ENCODE results near the gene MBD2.
A peak's percentile ranks its signal among the peaks of the same experiment; 100 is the strongest.

The MBD2 gene

GRCh38 chr18:54169431-54170403, 54.8 kb downstream of the MBD2 start:
- Histone ChIP-seq H4K91ac (ENCODE audit: low read depth, low read length) (no peak overlapping the region), H3K4me3 (ENCODE audit: low read depth, low read length) (no peak overlapping the region), H3K9me3 (ENCODE audit: insufficient read depth, low read depth, low read length) (no peaks in the 10 kb centered on the region), H2BK12ac (ENCODE audit: low read length) (no peak overlapping the region), H3K79me1 (ENCODE audit: low read length) (no peaks in the 10 kb centered on the region), H2BK5ac (ENCODE audit: low read depth, low read length, poor library complexity) (no peak overlapping the region), H3K23ac (ENCODE audit: low read length) (no peak overlapping the region), H3K9ac (ENCODE audit: low read length) (no peak overlapping the region), H3K4ac (ENCODE audit: low read depth, low read length) (no peak overlapping the region), H3K14ac (ENCODE audit: low read length) (no peak overlapping the region), H3K4me1 (ENCODE audit: control insufficient read depth in 1 of 2, insufficient read depth in 2 of 2, low read length in 2 of 2) (peaks cover 0 to 4% of the 10 kb centered on the region in 2 experiments), H3K4me2 (ENCODE audit: low read length) (no peak overlapping the region), H3K36me3 (ENCODE audit: control insufficient read depth in 1 of 2, insufficient read depth in 2 of 2, low read length in 2 of 2) (peaks cover 0 to 7% of the 10 kb centered on the region in 2 experiments), H3K18ac (ENCODE audit: low read length) (no peak overlapping the region), H4K12ac (ENCODE audit: low read depth, low read length) (no peak overlapping the region), H3K27me3 (ENCODE audit: insufficient read depth, low read length) (no peaks in the 10 kb centered on the region), H2BK120ac (ENCODE audit: insufficient read depth, low read length, poor library complexity) (no peak overlapping the region), H3K27ac (ENCODE audit: low read depth, low read length) (no peak overlapping the region), H2AK5ac (ENCODE audit: low read length) (no peak overlapping the region), H3K79me2 (ENCODE audit: control insufficient read depth, insufficient read depth, low read length, poor library complexity) (no peaks in the 10 kb centered on the region), H2AFZ (ENCODE audit: insufficient read depth, low read length, poor library complexity) (no peak overlapping the region), H4K8ac (ENCODE audit: low read depth, low read length) (no peak overlapping the region)
- no peak for DNase-seq
- no CpG with 5 or more reads among the region's 4 CpGs for WGBS (ENCODE audit: extremely low coverage, insufficient coverage, insufficient read length)

- no peak overlapping the region for H3K4me3 ChIP-seq (ENCODE audit: low read depth, low read length)
- H2BK5ac ChIP-seq (ENCODE audit: low read depth, low read length, poor library complexity) = no peak overlapping the region
- H3K79me1 ChIP-seq (ENCODE audit: low read length) = no peaks in the 10 kb centered on the region
- DNase-seq = no peak
- peaks cover 0 to 2% of the 10 kb centered on the region in 2 experiments for H3K4me1 ChIP-seq (ENCODE audit: control insufficient read depth in 1 of 2, insufficient read depth in 2 of 2, low read length in 2 of 2)
- WGBS (ENCODE audit: extremely low coverage, insufficient coverage, insufficient read length) = no CpG with 5 or more reads among the region's 1 CpG
- no peak overlapping the region for H3K4ac ChIP-seq (ENCODE audit: low read depth, low read length)
- H3K4me2 ChIP-seq (ENCODE audit: low read length) = no peak overlapping the region
- no peak overlapping the region for H4K91ac ChIP-seq (ENCODE audit: low read depth, low read length)
- H3K14ac ChIP-seq (ENCODE audit: low read length) = no peak overlapping the region
- peaks cover 8 to 15% of the 10 kb centered on the region in 2 experiments for H3K36me3 ChIP-seq (ENCODE audit: control insufficient read depth in 1 of 2, insufficient read depth in 2 of 2, low read length in 2 of 2)
- H2AK5ac ChIP-seq (ENCODE audit: low read length) = no peak overlapping the region
- H4K12ac ChIP-seq (ENCODE audit: low read depth, low read length) = no peak overlapping the region
- H2BK120ac ChIP-seq (ENCODE audit: insufficient read depth, low read length, poor library complexity) = no peak overlapping the region
- no peak overlapping the region for H2BK12ac ChIP-seq (ENCODE audit: low read length)
- H3K9ac ChIP-seq (ENCODE audit: low read length) = no peak overlapping the region
- H3K27ac ChIP-seq (ENCODE audit: low read depth, low read length) = no peak overlapping the region
- no peaks in the 10 kb centered on the region for H3K9me3 ChIP-seq (ENCODE audit: insufficient read depth, low read depth, low read length)
- H4K8ac ChIP-seq (ENCODE audit: low read depth, low read length) = no peak overlapping the region
- no peak overlapping the region for H2AFZ ChIP-seq (ENCODE audit: insufficient read depth, low read length, poor library complexity)
- H3K27me3 ChIP-seq (ENCODE audit: insufficient read depth, low read length) = no peaks in the 10 kb centered on the region
- peak overlapping the region; percentile 82 for H3K23ac ChIP-seq (ENCODE audit: low read length)
- H3K79me2 ChIP-seq (ENCODE audit: control insufficient read depth, insufficient read depth, low read length, poor library complexity) = no peaks in the 10 kb centered on the region
- no peak overlapping the region for H3K18ac ChIP-seq (ENCODE audit: low read length)
Observed at GRCh38 chr18:54165450-54165849, 59.0 kb downstream of the MBD2 start.

DNA sequence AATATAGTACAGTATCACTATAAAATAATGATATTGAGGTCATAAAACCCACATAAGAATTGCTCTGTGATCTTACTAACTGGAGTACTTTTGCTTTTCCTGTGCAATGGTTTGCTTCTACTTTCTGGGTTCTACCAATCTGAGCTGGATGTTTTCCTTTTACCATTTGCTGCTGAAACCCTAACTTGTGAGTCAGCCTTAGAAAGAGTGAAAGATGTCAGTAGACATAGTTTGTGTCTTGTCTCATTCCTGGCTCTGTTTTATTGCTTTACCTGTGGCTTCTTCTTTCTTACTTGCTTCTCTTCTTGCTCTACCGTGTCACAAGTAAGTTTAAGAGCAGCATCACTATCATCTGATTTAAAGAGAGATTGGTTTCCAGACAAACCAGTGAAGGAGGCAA, 61.0 kb downstream of the MBD2 start:
- H3K14ac ChIP-seq (ENCODE audit: low read length) = no peak overlapping the region
- no peak overlapping the region for H4K12ac ChIP-seq (ENCODE audit: low read depth, low read length)
- no peak overlapping the region for H2AK5ac ChIP-seq (ENCODE audit: low read length)
- no peak overlapping the region for H2AFZ ChIP-seq (ENCODE audit: insufficient read depth, low read length, poor library complexity)
- no peak overlapping the region for H3K4me3 ChIP-seq (ENCODE audit: low read depth, low read length)
- H2BK5ac ChIP-seq (ENCODE audit: low read depth, low read length, poor library complexity) = no peak overlapping the region
- no peak overlapping the region for H3K23ac ChIP-seq (ENCODE audit: low read length)
- no peaks in the 10 kb centered on the region for H3K27me3 ChIP-seq (ENCODE audit: insufficient read depth, low read length)
- H3K4ac ChIP-seq (ENCODE audit: low read depth, low read length) = no peak overlapping the region
- H3K79me2 ChIP-seq (ENCODE audit: control insufficient read depth, insufficient read depth, low read length, poor library complexity) = no peaks in the 10 kb centered on the region
- no peak overlapping the region for H4K8ac ChIP-seq (ENCODE audit: low read depth, low read length)
- no peak overlapping the region for H3K4me2 ChIP-seq (ENCODE audit: low read length)
- no peak overlapping the region for H2BK120ac ChIP-seq (ENCODE audit: insufficient read depth, low read length, poor library complexity)
- no peak overlapping the region for H3K9ac ChIP-seq (ENCODE audit: low read length)
- H3K4me1 ChIP-seq (ENCODE audit: control insufficient read depth in 1 of 2, insufficient read depth in 2 of 2, low read length in 2 of 2) = peaks cover 6 to 9% of the 10 kb centered on the region in 2 experiments
- peaks cover 5% of the 10 kb centered on the region for H3K79me1 ChIP-seq (ENCODE audit: low read length)
- no peaks in the 10 kb centered on the region for H3K9me3 ChIP-seq (ENCODE audit: insufficient read depth, low read depth, low read length)
- DNase-seq = peak in 1 of 2 donors; percentile 37
- WGBS (ENCODE audit: extremely low coverage, insufficient coverage, insufficient read length) = no CpG with 5 or more reads among the region's 1 CpG
- no peak overlapping the region for H4K91ac ChIP-seq (ENCODE audit: low read depth, low read length)
- H3K36me3 ChIP-seq (ENCODE audit: control insufficient read depth in 1 of 2, insufficient read depth in 2 of 2, low read length in 2 of 2) = peaks cover 11 to 23% of the 10 kb centered on the region in 2 experiments
- no peak overlapping the region for H3K27ac ChIP-seq (ENCODE audit: low read depth, low read length)
- no peak overlapping the region for H2BK12ac ChIP-seq (ENCODE audit: low read length)
- H3K18ac ChIP-seq (ENCODE audit: low read length) = no peak overlapping the region

DNA sequence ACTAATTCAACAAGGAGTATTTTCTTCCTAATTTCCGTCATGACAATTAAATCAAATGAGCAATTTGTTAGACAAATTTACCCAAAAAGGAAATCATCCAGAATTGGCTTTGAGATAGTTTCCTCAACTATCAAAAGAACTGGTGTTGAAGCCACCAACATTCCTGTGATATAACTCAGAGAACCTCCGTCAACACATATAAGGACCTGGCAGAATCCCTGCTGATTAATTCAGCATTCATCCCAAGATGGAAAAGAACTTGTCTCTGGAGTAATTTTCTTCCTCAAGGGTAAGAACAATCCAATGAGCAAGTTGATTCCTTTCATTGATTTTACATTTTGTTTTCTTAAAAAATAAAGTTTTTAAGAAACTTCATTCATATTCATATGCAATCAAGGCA, 62.0 kb downstream of the MBD2 start:
- Histone ChIP-seq H3K14ac (ENCODE audit: low read length) (no peak overlapping the region), H3K18ac (ENCODE audit: low read length) (no peak overlapping the region), H3K4me3 (ENCODE audit: low read depth, low read length) (no peak overlapping the region), H3K4ac (ENCODE audit: low read depth, low read length) (no peak overlapping the region), H3K23ac (ENCODE audit: low read length) (no peak overlapping the region), H2AK5ac (ENCODE audit: low read length) (no peak overlapping the region), H3K36me3 (ENCODE audit: control insufficient read depth in 1 of 2, insufficient read depth in 2 of 2, low read length in 2 of 2) (peaks cover 11 to 27% of the 10 kb centered on the region in 2 experiments), H3K27ac (ENCODE audit: low read depth, low read length) (no peak overlapping the region), H3K4me1 (ENCODE audit: control insufficient read depth in 1 of 2, insufficient read depth in 2 of 2, low read length in 2 of 2) (peaks cover 13 to 18% of the 10 kb centered on the region in 2 experiments), H2BK120ac (ENCODE audit: insufficient read depth, low read length, poor library complexity) (no peak overlapping the region), H2AFZ (ENCODE audit: insufficient read depth, low read length, poor library complexity) (no peak overlapping the region), H3K79me2 (ENCODE audit: control insufficient read depth, insufficient read depth, low read length, poor library complexity) (no peaks in the 10 kb centered on the region), H2BK12ac (ENCODE audit: low read length) (no peak overlapping the region), H2BK5ac (ENCODE audit: low read depth, low read length, poor library complexity) (no peak overlapping the region), H4K91ac (ENCODE audit: low read depth, low read length) (no peak overlapping the region), H4K8ac (ENCODE audit: low read depth, low read length) (no peak overlapping the region), H3K27me3 (ENCODE audit: insufficient read depth, low read length) (no peaks in the 10 kb centered on the region), H4K12ac (ENCODE audit: low read depth, low read length) (no peak overlapping the region), H3K9me3 (ENCODE audit: insufficient read depth, low read depth, low read length) (no peaks in the 10 kb centered on the region), H3K79me1 (ENCODE audit: low read length) (peaks cover 5% of the 10 kb centered on the region), H3K4me2 (ENCODE audit: low read length) (no peak overlapping the region), H3K9ac (ENCODE audit: low read length) (no peak overlapping the region)
- WGBS (ENCODE audit: extremely low coverage, insufficient coverage, insufficient read length) = no CpG with 5 or more reads among the region's 2 CpGs
- peak in 1 of 2 donors; percentile 66 for DNase-seq

Data from trophoblast cell (in vitro differentiated cells and primary cell).